ENCODE measurements around the gene TMEM30B.
"Not testable (repeated sequence)": the region's sequence is repeated elsewhere in the genome, so short reads cannot be mapped to it uniquely, and the experiment has no call there.

Gene TMEM30B

GRCh38 chr14:61315313-61315712 lies 34.2 kb upstream of the TMEM30B start:
- H3K4me3 ChIP-seq (ENCODE audit: low read depth, low read length) = no peak overlapping the region
- POLR2A ChIA-PET = interaction anchor here (0.7 kb wide), 1 partner anchor 1267 kb away, joined by 3 read pairs; no protein-coding TSS in a partner anchor
- H3K36me3 ChIP-seq (ENCODE audit: control insufficient read depth in 2 of 2, insufficient read depth in 1 of 2, low read length in 2 of 2) = no peaks in the 10 kb centered on the region
- no peak overlapping the region for H3K27ac ChIP-seq (ENCODE audit: extremely low read depth, low read depth, low read length)
- no peak for TF ChIP-seq PRDM6 (tag by site-specific recombination; IDR thresholded peaks at IDR 0.05)
- TF ChIP-seq TRIM28 (IDR thresholded peaks at IDR 0.05; ENCODE audit: borderline replicate concordance, low read length) = no peak
- no peak for TF ChIP-seq ZNF530 (tag by site-specific recombination; IDR thresholded peaks at IDR 0.05; ENCODE audit: low read depth)
- TF ChIP-seq ZNF416 (tag by site-specific recombination; IDR thresholded peaks at IDR 0.05) = no peak
- TF ChIP-seq ZEB2 (tag by site-specific recombination; IDR thresholded peaks at IDR 0.05) = no peak
- TF ChIP-seq KLF10 (tag by site-specific recombination; IDR thresholded peaks at IDR 0.05) = no peak
- TF ChIP-seq KLF9 (tag by site-specific recombination; IDR thresholded peaks at IDR 0.05; ENCODE audit: low read depth) = no peak
- no peak for TF ChIP-seq SP3 (tag by site-specific recombination; IDR thresholded peaks at IDR 0.05)
- TF ChIP-seq ZSCAN30 (tag by site-specific recombination; IDR thresholded peaks at IDR 0.05) = no peak
- TF ChIP-seq SP2 (tag by site-specific recombination; IDR thresholded peaks at IDR 0.05) = no peak
- TF ChIP-seq ZNF664 (tag by site-specific recombination; IDR thresholded peaks at IDR 0.05) = no peak
- no peak for TF ChIP-seq ZNF138 (tag by site-specific recombination; IDR thresholded peaks at IDR 0.05; ENCODE audit: borderline replicate concordance)
- H3K4me1 ChIP-seq (ENCODE audit: control insufficient read depth, insufficient read depth, low read length) = no peaks in the 10 kb centered on the region
- no peaks in the 10 kb centered on the region for H3K9me3 ChIP-seq (ENCODE audit: control insufficient read depth, insufficient read depth, low read depth, low read length)
- CTCF ChIA-PET = interaction anchor here (0.6 kb wide), 1 partner anchor 22 kb away, joined by 3 read pairs; no protein-coding TSS in a partner anchor

GRCh38 chr14:61308701-61309100 lies 27.6 kb upstream of the TMEM30B start:
- H3K27ac ChIP-seq (ENCODE audit: extremely low read depth, low read depth, low read length); POLR2A ChIA-PET; H3K9me3 ChIP-seq (ENCODE audit: control insufficient read depth, insufficient read depth, low read depth, low read length); H3K4me1 ChIP-seq (ENCODE audit: control insufficient read depth, insufficient read depth, low read length); H3K4me3 ChIP-seq (ENCODE audit: low read depth, low read length); H3K36me3 ChIP-seq (ENCODE audit: control insufficient read depth in 2 of 2, insufficient read depth in 1 of 2, low read length in 2 of 2): not testable (repeated sequence)
- CTCF ChIA-PET = interaction anchor here (1.0 kb wide), 1 partner anchor 12 kb away, joined by 3 read pairs; no protein-coding TSS in a partner anchor

GRCh38 chr14:61308198-61308597 lies 27.1 kb upstream of the TMEM30B start:
- H3K4me3 ChIP-seq (ENCODE audit: low read depth, low read length) = no peak overlapping the region
- no peaks in the 10 kb centered on the region for H3K4me1 ChIP-seq (ENCODE audit: control insufficient read depth, insufficient read depth, low read length)
- POLR2A ChIA-PET = no interaction called here
- no peak overlapping the region for H3K27ac ChIP-seq (ENCODE audit: extremely low read depth, low read depth, low read length)
- H3K36me3 ChIP-seq (ENCODE audit: control insufficient read depth in 2 of 2, insufficient read depth in 1 of 2, low read length in 2 of 2) = no peaks in the 10 kb centered on the region
- H3K9me3 ChIP-seq (ENCODE audit: control insufficient read depth, insufficient read depth, low read depth, low read length) = no peaks in the 10 kb centered on the region; the same call in 1 of the 2 replicates
- CTCF ChIA-PET = interaction anchor here (1.0 kb wide), 1 partner anchor 12 kb away, joined by 3 read pairs; no protein-coding TSS in a partner anchor
- TF ChIP-seq ZSCAN18 (tag by site-specific recombination; IDR thresholded peaks at IDR 0.05) (no peak), GFI1B (tag by site-specific recombination; IDR thresholded peaks at IDR 0.05) (no peak), HIC1 (tag by site-specific recombination; IDR thresholded peaks at IDR 0.05) (no peak), ZNF157 (tag by site-specific recombination; IDR thresholded peaks at IDR 0.05) (no peak), ZBTB48 (tag by site-specific recombination; IDR thresholded peaks at IDR 0.05) (no peak), WT1 (tag by site-specific recombination; IDR thresholded peaks at IDR 0.05) (no peak), ZSCAN23 (tag by site-specific recombination; IDR thresholded peaks at IDR 0.05) (no peak)
- TF ChIP-seq, protein P1, sequence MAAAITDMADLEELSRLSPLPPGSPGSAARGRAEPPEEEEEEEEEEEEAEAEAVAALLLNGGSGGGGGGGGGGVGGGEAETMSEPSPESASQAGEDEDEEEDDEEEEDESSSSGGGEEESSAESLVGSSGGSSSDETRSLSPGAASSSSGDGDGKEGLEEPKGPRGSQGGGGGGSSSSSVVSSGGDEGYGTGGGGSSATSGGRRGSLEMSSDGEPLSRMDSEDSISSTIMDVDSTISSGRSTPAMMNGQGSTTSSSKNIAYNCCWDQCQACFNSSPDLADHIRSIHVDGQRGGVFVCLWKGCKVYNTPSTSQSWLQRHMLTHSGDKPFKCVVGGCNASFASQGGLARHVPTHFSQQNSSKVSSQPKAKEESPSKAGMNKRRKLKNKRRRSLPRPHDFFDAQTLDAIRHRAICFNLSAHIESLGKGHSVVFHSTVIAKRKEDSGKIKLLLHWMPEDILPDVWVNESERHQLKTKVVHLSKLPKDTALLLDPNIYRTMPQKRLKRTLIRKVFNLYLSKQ (tag by site-specific recombination; IDR thresholded peaks at IDR 0.05; ENCODE audit: borderline replicate concordance) = no peak
- TF ChIP-seq, protein P2, sequence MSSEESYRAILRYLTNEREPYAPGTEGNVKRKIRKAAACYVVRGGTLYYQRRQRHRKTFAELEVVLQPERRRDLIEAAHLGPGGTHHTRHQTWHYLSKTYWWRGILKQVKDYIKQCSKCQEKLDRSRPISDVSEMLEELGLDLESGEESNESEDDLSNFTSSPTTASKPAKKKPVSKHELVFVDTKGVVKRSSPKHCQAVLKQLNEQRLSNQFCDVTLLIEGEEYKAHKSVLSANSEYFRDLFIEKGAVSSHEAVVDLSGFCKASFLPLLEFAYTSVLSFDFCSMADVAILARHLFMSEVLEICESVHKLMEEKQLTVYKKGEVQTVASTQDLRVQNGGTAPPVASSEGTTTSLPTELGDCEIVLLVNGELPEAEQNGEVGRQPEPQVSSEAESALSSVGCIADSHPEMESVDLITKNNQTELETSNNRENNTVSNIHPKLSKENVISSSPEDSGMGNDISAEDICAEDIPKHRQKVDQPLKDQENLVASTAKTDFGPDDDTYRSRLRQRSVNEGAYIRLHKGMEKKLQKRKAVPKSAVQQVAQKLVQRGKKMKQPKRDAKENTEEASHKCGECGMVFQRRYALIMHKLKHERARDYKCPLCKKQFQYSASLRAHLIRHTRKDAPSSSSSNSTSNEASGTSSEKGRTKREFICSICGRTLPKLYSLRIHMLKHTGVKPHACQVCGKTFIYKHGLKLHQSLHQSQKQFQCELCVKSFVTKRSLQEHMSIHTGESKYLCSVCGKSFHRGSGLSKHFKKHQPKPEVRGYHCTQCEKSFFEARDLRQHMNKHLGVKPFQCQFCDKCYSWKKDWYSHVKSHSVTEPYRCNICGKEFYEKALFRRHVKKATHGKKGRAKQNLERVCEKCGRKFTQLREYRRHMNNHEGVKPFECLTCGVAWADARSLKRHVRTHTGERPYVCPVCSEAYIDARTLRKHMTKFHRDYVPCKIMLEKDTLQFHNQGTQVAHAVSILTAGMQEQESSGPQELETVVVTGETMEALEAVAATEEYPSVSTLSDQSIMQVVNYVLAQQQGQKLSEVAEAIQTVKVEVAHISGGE (tag by site-specific recombination; conservative IDR thresholded peaks at IDR 0.05; ENCODE audit: low read depth) = no peak
